ACHN (cell line): ENCODE results near the gene GJB6.
"Not testable (repeated sequence)": the region's sequence is repeated elsewhere in the genome, so short reads cannot be mapped to it uniquely, and the experiment has no call there.

ENCODE experiments used
- DNase-seq: peaks from one replicate; pipeline ENCODE4 v3.0.0-alpha.2; 2015
- in situ Hi-C: cut with HindIII; loops from 2 replicates; pipeline ENCODE4 v1.10.0; 2017; ENCODE audit warnings: low sequenced_read_pairs, low pct_ligation_motif_present, low pct_unique_long_range_greater_than_20kb

Gene GJB6

DNA sequence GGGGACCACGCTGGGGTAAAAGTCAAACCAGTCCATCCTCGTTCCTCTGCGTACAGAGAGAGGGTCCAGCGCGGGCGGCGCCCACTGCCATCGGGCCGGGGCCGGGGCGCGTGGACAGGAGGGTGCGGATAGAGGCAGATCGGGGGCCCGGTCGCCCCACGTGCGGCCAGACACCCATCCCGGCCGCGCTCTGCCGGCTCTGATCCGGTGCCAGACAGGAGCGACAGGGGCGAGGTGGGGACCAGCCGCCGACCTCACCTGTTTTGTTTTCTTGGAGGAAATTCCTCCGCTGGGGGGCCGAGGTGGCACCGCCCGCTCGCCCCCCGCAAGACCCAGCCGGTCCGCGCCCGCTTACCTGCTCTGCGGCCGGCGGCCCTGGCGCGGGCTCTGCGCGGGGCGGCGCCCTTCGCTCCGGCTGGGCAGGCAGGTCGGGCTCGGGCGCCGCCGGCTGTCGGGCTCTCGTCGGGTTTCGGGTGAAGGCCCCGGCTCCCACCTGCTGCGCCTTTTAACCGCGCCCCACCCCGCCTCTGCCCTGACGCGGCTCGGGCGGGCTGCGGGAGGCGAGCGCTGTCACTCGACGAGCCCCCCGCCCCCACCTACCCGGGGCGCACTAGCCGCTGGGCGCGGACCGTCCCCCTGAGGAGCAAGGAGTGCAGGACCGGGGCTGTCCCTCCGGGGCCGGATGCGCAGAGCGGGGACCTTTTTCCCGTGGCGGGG, at the start of gene GJB6:
GJB6 (minus strand) TSS at position 481 of the 717 bp plus-strand sequence. CDS start 8,839 bp downstream, outside the sequence.
- DNase-seq = no peak
- in situ Hi-C loops = no loop called here

DNA sequence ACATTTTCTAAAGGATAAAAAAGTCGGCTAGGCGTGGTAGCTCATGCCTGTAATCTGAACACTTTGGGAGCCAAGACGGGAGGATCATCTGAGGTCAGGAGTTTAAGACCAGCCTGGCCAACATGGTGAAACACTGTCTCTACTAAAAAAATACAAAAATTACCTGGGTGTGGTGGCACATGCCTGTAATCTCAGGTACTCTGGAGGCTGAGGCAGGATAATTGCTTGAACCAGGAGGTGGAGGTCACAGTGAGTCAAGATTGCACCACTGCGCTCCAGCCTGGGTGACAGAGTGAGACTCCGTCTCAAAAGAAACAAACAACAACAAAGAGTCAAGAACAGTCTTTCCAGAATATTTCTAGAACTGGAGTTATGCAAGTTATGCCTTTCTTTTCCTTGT, 44.8 kb upstream of the GJB6 start:
- in situ Hi-C loops, DNase-seq: not testable (repeated sequence)

DNA sequence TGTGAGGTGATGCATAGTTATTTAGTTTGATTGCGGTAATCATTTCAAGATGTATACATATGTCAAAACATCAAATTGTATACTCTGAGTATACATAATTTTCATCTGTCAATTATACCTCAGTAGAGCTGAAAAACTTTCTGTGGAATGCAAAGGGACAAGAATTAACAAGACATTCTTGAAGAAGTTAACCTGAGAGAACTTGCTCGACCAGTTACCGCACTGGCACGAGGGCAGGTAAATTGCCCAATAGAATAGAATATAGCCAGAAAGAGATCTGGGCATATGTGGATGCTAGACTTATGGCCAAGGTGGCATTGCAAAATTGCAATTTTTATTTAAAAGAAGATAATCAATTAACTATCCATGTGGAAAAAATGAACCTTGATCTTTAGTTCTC, 42.3 kb upstream of the GJB6 start:
- in situ Hi-C loops = no loop called here
- DNase-seq = no peak

DNA sequence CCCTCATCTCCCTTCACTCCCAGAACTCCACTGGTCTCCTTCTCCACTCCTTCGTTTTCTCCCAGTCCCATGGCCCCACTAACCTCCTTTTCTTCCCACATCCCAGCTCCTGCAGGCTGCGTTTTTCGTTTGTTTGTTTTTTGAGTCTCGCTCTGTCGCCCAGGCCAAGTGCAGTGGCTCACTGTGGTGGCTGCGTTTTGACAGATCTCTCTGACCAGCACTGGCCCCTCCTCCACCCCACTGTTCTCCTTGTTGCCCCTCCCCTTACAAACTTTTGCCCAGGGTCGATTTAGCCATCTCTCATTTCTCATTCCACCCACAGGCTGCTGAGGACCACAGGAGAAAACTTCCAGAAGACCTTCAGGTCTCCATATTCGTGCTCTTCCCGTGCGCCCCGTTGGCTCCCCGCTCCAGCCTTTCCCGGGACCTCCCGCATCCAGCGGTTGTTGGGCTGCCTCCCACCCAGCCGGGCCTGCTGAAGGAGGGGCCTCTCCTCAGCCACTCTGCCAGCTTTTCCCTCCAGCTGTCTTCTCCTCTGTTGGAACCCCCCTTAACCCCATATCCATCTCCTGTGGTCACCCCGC, 40.6 kb upstream of the GJB6 start:
- in situ Hi-C loops = no loop called here
- DNase-seq = no peak

DNA sequence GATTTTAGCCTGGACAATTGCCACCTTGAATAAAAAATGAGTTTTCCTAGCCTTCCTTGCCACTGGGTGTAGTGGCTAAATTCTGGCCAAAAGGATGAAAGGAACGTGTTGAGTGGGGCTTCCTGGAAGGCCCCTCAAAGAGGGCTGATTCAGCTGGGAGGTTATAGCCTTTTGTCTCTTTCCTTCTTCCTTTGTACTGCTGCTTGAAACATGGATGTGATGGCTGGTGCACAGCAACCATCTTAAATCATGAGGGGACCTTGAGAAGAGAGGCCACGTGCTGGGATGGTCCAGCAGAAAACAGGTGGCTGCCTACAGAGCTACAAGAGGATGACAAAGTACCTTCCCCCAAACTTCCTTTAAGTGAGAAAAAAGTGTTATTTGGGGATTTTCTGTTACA, 40.0 kb upstream of the GJB6 start:
- in situ Hi-C loops = no loop called here
- DNase-seq = no peak

DNA sequence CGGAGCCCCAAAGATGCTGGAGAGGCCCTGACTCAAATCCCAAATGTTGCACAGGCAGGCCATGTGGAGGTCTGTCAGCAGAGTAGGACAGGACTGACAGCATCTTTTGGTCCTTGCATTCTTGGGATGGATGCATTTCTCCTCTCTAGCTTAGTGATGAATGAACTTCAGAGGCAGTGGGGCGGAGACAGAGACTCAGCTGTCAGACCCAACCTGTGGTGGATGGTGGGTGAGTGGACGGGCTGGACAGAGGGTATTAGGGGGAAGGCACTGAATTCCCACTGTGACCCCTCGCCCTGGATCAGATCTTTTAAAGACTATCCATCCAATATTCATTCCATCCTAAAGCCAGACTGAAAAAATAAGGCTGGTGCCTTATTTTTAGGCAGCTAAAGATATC, 39.3 kb upstream of the GJB6 start:
- DNase-seq = no peak
- in situ Hi-C loops = no loop called here

DNA sequence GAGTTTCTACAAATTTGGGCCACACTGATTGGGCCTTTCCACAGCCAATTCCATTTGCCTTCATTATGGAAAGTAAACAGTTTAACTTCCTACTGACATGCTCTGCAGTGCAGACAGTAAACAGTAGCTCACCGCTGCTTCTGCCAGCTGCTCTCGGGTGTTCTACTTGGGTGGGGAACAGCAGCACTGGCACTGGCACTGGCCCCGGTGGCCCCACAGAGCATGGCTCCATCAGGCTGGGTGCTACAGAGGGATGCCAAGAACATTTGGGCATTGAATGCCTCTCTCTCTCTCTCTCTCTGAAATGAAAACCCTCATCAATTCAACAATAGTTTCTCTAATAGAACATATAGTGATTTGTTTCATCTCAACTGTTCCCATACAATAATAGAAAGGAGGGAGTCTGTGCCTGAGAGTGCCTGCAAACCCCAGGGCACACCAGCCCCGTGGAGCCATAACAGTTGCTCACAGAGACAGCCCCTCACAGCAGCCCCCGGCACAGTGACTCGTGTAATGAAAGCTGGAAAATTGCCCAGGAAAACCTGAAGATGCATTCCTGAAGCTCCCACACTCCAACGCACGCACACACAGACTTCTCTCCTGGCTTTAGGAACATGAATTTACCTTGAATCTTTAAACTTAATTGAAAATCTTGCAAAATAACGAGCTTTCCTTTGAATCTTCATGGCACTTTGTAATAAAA, 38.2 kb upstream of the GJB6 start:
- no peak for DNase-seq
- in situ Hi-C loops = no loop called here

DNA sequence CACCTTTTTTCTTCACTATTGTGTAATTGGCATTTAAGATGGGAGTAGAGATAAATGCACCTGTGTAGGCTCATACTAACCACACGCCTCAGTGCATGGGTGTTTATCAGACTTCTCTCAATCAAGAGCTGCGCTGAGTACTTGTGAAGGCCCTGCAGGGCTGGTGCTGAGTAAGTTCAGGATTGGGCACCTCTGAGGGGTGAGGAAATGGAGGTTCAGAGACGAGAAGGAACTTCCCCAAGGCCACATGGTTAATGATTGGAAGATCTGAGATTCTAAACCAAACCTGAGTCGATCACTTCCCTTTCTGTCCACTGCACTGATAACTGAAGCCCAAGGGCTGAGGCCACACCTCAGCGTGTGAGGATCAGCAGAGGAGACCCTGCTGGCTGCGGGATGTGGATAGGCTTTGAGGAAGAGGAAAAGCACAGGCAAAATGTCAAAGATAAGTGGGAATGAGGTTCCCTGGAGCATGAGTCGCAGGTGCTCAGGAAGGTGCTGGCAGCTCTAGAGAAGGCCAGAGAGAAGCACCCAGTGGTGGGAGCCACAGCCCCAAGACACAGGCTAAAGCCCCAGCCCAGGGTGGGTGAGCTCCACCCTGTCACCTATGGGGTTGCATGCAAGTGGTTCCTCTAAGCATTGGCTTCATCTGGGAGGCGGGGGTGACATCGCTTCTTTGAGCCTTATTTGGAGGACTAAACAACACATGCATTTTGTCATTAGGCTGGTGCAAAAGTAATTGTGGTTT, 32.3 kb upstream of the GJB6 start:
- DNase-seq = no peak
- in situ Hi-C loops = no loop called here

DNA sequence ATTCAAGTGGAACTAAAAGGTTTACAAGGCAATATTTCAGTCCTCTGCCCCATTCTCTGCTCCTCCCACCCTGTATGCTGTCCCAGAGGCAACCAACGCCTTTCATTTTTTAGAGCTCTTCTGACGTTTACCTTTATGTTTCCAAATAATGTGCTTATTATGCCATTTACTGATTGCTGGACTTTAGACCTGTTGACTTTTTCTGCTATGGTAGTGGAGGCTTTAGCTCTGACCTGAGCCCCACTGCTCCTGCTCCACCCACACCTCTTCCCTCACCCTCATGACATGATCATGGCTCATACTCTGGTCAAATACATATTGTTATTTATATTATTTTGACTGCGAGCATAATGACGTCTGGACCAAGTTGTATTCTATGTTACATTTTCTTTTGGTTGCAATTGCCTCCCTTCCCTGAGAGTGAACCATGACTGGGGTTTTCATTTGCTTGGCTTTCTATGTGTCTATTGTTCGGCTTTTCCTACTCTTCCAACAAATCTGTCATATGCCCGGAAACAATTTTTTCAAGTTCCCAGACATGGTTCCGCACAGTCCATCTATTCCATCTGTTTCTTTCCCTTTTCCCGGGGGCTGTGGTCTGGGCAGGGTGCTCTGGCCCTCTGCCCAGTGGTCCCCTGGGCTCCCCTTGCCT, 31.4 kb upstream of the GJB6 start:
- in situ Hi-C loops = no loop called here
- DNase-seq = no peak

DNA sequence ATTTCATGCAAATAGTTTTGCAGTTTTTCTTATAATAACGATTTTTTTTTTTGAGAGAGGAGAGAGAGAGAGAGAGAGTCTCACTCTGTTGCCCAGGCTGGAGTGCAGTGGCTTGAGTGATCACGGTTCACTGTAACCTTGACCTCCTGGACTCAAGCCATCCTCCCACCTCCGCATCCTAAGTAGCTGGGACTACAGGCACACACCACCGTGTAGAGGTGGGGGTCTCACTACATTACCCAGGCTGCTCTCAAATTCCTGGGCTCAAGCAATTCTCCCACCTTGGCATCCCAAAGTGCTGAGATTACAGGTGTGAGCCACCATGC, 26.8 kb upstream of the GJB6 start:
- in situ Hi-C loops = no loop called here
- no peak for DNase-seq

DNA sequence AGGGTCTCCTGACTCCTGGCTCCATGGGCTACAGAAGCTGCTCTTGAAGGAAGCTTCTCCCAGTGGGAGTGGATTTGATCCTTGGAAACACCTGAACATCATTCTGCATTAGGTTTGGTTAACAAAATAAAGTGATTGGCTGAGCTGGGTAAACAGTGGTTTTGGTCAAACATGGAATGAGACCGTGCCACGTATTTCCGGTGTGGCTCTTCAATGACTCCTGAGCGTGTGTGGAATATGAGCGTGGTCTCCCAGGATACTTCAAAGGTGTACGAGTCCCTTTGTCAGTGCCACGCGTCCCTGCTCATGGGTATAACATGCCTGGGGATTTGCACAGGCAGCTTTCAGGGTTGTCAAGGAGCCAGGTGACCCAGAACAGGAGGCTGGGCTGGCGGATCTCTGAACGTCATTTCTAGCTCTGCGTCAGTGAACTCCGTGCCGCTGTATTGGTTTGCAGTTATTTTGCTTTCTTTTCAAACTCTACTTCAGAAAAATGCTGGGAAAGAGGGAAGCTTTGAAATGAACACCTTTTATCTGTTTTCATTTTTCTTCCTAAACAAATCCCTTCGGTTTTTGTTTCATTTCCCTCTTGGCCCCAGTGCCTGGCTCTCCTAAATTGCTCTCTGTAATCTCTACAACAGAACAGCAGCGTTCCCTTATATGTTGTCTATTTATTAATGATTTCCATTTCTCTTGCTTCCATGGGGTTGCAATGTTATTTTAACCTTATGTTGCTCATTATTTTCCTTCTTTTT, 26.3 kb upstream of the GJB6 start:
- in situ Hi-C loops = no loop called here
- DNase-seq = peak; percentile 22

DNA sequence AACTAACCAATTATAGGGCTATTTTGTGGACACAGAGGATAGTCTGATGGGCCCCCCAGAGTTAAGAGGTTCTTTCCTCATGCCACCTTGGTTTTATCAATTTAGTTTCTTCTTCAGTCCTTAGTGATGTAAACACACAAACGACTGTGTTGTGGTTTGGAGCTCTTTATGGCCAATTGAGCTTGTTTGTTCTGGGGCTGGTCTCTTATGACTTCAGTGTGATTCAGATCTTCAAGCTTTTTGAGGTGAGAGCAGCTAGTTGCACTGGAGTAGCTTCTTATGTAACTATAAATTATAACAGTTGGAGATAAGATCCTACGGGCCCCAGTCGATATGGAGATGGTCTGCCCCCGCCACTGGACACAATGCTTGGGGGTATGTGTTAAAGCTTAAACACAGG, 22.0 kb upstream of the GJB6 start:
- no peak for DNase-seq
- in situ Hi-C loops = no loop called here

DNA sequence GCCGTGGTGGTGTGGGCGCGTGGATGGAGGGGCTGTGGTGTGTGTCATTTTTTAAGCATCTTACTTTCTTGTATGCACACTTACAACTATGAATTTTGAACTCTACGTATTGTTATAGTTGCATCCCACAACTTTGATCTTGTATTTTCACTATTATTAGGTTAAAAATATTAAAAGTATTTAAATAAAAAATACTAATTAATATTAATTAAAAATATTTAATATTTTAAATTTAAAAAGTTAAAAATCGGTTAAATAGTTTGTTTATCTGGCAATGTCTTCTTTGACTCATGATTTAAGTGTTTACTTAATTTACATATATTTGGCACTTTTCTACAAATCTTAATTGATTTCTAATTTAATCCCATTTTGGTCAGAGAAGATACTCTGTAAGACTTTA, 17.8 kb upstream of the GJB6 start:
- DNase-seq = no peak
- in situ Hi-C loops = no loop called here

DNA sequence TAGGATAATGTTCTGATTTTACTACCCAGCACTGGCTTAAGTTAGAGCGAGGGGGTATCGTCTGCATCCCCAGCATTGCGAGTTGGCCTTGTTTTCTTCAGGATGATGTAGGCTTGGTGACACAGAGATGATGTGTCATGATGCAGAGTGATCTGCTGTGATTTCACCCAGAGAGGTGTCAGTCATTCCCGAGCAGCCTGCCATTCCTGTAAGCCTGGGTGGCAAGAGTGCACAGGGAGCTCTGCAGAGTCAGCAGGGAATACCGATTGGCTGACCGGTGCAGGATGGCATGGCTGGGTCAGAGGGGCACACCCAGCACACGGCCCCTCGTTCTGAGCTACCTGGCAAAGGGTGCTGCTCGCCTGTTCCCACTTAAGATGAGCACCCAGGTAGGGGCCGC, 15.8 kb upstream of the GJB6 start:
- in situ Hi-C loops = no loop called here
- no peak for DNase-seq

DNA sequence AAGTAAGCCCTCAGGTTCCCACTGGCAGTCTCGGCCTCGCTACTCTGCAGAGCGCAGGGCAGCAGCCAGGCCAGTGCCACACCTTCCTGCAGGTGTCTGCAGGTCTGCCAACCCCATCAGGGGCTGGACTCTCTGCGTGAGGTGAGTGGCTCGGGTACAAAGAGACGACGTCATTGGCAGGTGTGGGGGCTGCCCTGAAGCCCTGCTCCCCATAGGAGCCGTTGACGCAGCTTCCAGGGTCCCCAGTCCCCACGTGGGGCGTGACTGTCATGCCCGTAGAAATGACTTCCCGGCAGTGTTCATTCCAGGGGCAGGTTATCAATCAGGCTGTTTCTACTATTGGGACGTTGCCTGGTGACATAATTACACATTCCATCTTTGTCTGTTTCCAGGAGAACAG, 15.3 kb upstream of the GJB6 start:
- no peak for DNase-seq
- in situ Hi-C loops = no loop called here

DNA sequence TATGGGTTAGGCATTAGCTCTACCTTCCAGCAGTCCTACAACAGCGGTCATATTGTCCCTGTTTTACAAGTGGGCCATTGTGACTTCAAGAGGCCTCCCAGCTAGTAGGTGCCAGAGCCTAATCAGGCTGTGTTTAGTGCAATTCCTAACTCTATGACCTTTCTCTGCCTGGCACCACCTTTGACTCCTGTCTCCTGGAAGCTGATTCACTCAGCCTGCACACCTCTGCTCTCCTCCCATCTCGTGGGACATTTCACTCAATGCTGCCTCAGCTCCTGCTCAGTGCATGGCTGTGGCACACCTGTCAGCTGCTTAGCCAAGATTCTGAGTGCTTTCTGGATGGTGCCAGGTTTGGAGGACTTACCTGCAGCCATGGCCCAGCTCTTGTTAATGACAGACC, 9.5 kb upstream of the GJB6 start:
- no peak for DNase-seq
- in situ Hi-C loops = no loop called here

DNA sequence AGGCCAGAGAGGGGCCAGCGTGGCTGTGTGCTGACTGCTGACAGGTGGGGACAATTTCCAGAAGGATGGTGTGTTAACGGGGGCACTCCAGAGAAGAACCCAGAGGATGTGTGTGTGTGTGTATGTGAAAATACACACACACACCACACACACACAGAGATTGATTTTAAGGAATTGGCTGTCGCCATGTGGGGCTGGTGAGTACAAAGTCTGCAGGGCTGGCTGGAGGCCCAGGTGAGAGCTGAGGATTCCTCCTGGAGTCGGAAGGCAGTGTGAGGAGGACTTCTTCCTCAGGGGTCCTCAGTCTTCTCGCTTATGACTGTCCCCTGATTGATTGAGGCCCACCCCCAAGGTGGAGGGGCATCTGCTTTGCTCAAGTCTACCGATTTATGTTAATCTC, 7.6 kb upstream of the GJB6 start:
- in situ Hi-C loops = no loop called here
- DNase-seq = no peak

DNA sequence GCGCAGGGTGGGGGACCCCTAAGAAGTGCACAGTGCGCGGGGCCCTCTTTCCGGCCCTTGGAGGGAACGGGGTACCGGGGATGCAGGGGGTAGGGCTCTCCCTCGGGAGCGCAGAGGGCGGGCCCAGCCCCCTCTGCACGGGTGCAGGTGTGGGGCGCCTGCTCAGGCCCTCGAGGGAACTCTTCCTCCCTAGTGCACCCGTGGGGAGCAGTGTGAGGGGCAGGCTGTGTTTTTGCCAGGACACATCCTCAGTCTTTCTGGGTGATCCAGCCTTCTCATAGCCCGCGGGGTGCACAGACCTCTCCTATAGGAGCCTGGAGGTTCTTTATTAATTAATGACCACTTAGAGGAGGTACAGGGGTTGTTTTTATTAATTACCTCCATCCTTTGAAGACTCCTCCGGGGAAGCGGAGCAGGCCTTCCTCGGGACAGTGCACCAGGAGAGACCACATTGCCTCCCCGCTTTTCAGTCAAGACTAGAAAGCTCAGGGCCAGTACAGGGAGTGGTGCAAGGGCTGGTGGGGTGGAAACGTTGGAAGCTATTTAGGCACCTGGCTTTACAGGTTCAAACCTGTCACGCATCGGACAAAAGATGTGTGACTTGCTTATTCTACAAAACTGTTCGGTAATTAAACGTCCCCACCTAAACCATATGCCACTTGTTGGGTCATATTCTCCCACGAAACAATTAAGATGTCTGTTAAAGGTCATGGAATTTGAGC, 598 bp upstream of the GJB6 start:
- in situ Hi-C loops = no loop called here
- no peak for DNase-seq
